LNCaP clone FGC (cell line): Measurements from ENCODE around the gene CDC73.

Experiments
- DNase-seq: peaks from one replicate; pipeline ENCODE4 v3.0.0-alpha.2; 2011; ENCODE audit warnings: low read depth
- H3K4me3 ChIP-seq: 2 replicates; pipeline ENCODE4 v1.5.1; 2011; ENCODE audit warnings: mild to moderate bottlenecking, low read depth, low read length, control low read depth
- TF ChIP-seq, protein P1 (sequence below): IDR thresholded peaks from 2 replicates; pipeline ENCODE4 v1.5.1; 2012; ENCODE audit warnings: mild to moderate bottlenecking; ENCODE audit not compliant: control insufficient read depth, insufficient read depth; ENCODE audit errors: extremely low read depth

Gene CDC73

DNA sequence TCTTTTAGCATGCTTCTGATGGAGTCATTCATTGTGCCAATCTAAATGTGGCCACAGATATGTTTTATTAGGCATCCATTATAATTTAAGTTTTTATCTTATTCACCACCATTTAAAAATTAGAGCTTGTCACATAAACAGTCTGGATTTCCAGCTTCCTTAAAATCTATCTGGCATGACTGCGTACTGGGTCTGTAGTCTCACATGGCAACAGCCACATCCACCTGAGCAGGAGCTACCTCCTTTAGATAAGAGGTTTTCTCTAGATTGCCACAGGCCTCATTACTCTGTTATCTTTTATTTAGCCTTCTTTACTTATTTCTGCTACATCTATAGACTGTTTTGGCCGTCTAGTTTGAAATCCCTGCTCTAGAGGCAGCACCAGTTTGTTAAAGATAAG, 35.5 kb downstream of the CDC73 start:
- TF ChIP-seq, protein P1, sequence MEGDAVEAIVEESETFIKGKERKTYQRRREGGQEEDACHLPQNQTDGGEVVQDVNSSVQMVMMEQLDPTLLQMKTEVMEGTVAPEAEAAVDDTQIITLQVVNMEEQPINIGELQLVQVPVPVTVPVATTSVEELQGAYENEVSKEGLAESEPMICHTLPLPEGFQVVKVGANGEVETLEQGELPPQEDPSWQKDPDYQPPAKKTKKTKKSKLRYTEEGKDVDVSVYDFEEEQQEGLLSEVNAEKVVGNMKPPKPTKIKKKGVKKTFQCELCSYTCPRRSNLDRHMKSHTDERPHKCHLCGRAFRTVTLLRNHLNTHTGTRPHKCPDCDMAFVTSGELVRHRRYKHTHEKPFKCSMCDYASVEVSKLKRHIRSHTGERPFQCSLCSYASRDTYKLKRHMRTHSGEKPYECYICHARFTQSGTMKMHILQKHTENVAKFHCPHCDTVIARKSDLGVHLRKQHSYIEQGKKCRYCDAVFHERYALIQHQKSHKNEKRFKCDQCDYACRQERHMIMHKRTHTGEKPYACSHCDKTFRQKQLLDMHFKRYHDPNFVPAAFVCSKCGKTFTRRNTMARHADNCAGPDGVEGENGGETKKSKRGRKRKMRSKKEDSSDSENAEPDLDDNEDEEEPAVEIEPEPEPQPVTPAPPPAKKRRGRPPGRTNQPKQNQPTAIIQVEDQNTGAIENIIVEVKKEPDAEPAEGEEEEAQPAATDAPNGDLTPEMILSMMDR: no peak

DNA sequence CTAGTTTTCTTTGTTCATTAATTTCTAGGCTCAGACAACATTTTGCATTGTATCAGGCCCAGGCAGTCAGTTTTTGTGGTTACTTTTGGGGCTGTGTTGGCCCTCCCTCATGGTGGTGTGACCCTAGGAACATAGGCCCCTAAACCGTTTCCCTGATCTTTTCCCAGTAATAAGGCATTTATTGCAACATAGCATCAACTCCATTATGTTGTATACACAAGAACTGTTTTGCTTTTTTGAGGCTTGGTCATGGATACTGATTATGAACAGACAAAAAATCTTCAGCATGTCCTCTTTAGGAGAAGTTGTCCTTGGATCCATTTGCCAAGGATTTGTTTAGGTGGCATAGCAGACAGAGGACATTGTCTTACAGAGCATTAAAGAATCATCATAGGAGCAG, 54.3 kb downstream of the CDC73 start:
- H3K4me3 ChIP-seq: no peak overlapping the region
- TF ChIP-seq, protein P1: no peak
- no peak for DNase-seq

More for the DNA sequence above, 35.5 kb downstream of the CDC73 start:
- no peak for DNase-seq
- no peak overlapping the region for H3K4me3 ChIP-seq

DNA sequence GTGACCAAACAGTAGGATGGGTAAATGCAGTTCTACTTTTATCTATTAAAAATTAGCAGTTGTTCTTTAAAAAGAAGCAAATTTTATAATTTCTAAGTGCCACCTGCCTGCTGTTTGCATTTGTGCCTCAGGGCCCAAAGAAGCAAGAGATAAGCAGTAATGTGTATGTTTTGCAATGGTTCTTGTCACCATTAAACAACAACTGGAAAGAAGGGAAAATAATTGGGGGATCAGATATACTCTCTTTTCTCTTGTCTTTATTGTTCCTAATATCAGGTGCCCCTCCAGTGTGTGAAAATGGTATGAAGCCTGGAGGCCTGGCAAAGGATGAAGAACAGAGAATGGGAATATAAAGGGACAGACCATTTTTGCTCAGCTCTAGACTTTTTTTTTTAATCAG, 55.0 kb downstream of the CDC73 start:
- TF ChIP-seq, protein P1: no peak
- H3K4me3 ChIP-seq: no peak overlapping the region
- no peak for DNase-seq

DNA sequence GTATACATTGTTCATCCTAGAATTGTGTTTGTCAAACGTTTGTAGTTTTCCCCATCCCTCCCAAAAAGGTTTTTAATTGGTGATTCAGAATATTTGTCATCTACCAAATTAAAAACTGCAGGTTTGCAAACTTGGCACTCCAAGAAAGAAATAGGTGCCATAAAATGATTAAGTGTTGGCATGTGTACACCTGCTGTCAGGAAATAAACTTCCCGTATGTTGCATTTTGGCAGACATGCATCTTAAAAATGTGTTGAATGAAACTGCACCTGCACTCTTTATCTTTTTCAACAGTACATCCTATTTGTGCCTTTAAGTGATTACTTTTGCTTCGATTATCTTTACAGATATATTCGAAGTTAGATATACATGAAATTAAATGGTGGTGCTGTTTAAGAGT, 57.3 kb downstream of the CDC73 start:
- no peak overlapping the region for H3K4me3 ChIP-seq
- TF ChIP-seq, protein P1: no peak
- peak; percentile 38 for DNase-seq

DNA sequence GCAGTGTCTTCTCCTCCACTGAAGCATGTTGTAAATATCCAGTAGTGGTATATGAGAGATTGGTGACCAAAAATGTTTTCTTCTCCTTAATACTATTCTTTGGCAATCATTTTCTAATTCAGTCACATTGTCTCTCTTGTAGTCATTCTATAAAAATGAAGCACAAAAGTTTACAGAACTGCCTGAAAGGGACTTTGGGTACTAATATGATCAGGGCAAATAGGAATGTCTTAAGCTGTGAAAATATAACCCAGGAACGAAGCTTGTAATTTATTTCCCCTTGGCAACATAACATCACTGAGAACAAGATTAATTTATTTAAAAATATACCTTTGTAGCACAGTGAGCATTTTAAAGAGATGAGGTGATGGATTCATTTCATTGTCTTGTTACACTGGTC, 59.7 kb downstream of the CDC73 start:
- no peak overlapping the region for H3K4me3 ChIP-seq
- TF ChIP-seq, protein P1: no peak
- DNase-seq: no peak

DNA sequence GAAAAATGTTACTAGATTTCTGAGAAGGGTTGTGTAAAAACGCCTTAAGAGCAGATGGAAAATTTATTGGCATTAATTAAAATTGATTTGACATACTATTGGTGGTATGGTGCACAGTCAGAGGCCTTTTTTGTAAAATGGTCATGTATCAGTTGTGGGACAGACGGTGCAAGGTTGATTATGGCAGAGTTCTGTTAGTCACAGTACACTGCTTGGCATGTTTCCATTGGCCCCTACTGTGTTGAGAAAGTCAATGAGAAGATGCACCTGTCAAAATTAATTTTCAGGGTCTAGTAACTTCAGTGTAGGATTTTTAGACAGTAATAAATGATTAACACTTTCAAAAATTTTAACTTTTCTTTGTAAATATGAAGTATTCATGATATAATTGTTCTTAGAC, 60.2 kb downstream of the CDC73 start:
- TF ChIP-seq, protein P1: no peak
- DNase-seq: no peak
- no peak overlapping the region for H3K4me3 ChIP-seq

DNA sequence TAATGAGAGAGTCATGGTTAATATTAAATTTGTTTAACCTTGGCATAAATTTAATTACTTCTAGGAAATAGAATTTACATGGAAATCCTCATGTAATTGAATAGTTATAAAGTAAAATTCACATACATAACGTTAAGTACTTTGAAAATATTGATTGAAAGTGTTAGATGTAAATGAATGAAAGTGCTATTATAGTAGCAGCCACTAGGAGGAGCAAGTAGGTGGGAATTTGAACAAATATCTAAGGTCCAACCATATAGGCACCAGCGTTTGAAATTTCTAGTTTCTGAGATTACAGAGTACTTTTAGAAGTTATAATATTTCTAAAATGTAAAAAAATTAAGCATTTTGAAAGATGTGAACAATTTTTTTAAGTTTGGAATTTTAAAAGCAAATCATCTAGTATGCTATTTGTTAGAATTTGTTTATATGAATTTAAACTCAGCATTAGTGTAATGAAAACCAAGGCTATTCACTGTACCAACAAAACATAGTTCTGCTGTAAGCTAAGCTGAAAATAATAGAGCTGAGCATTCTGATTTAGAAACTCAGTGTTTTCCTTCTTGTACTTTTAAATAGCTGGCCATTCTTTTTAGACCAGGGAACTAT, 61.3 kb downstream of the CDC73 start:
- no peak for DNase-seq
- TF ChIP-seq, protein P1: peak; percentile 75
- no peak overlapping the region for H3K4me3 ChIP-seq
